Activated CD8-positive, alpha-beta memory T cell treated with anti-CD3 and anti-CD28 coated beads, Interleukin-2, amount 10 ng/mL, durations not matched to agents 7 days and 5 days (primary cell): ENCODE data around the gene YEATS4. TPM values are rescaled to one million over a fixed set of nuclear protein-coding genes. Genes with fewer than 3 reads are reported as not detected.

Source experiments
- ATAC-seq: fragments of 150-1000 bp; cut with Tn5 transposase; one replicate; pipeline ENCODE4 v1.10.0; 2021; ENCODE audit warnings: moderate library complexity
- CTCF ChIA-PET: fragments of 350-600 bp; sonication (Branson Sonifier 250); formaldehyde crosslinking; loops from one replicate; lab custom pipeline; 2021; ENCODE audit warnings: antibody characterized with exemption; lab: Charles Lee
- DNase-seq: peaks from one replicate; pipeline ENCODE4 v3.0.0-alpha.2; 2020
- H3K27ac Mint-ChIP-seq: one replicate; pipeline ENCODE4 v1.8.0; 2021; ENCODE audit warnings: mild to moderate bottlenecking, mixed read lengths
- H3K27me3 Mint-ChIP-seq: one replicate; pipeline ENCODE4 v1.8.0; 2021; ENCODE audit warnings: mixed read lengths
- H3K36me3 Mint-ChIP-seq: one replicate; pipeline ENCODE4 v1.8.0; 2021; ENCODE audit warnings: mild to moderate bottlenecking, mixed read lengths
- H3K4me1 Mint-ChIP-seq: one replicate; pipeline ENCODE4 v1.8.0; 2021; ENCODE audit warnings: mixed read lengths
- H3K4me3 Mint-ChIP-seq: one replicate; pipeline ENCODE4 v1.8.0; 2021; ENCODE audit warnings: mild to moderate bottlenecking, moderate library complexity, mixed read lengths
- H3K9me3 Mint-ChIP-seq: one replicate; pipeline ENCODE4 v1.8.0; 2022; ENCODE audit warnings: low read depth, mixed read lengths
- total RNA-seq, 2 experiments: library from RNA; stranded (reverse); gene quantifications; one replicate each; pipeline ENCODE4 v1.2.3, GENCODE V29; 2021

The YEATS4 gene
- total RNA-seq, 2 experiments from 2014 or later: 40.9 to 47.3 TPM

DNA sequence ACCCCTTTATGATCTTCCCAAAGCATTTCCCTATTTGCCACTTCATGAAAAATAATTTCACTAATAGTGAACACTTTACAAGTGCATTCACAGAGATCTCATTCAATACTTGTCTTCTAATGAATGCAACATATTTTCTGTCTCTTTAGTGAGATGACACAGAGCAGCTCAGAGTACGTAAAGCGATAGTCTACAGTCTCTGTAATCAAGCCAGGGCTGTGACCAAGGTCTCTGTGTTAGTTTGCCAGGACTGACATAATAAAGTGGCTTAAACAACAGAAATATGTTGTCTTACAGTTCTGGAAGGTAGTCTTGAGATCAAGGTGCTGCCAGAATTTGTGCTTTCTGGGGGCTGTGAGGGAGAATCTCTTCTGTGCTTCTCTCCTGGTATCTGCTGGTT is 77.5 kb downstream of the YEATS4 start:
- CTCF ChIA-PET: no interaction called here
- no peak overlapping the region for H3K4me3 Mint-ChIP-seq
- no peak for DNase-seq
- H3K9me3 Mint-ChIP-seq: no peaks in the 10 kb centered on the region
- no peak for ATAC-seq
- H3K4me1 Mint-ChIP-seq: no peaks in the 10 kb centered on the region
- no peaks in the 10 kb centered on the region for H3K36me3 Mint-ChIP-seq
- no peak overlapping the region for H3K27ac Mint-ChIP-seq
- H3K27me3 Mint-ChIP-seq: no peaks in the 10 kb centered on the region

DNA sequence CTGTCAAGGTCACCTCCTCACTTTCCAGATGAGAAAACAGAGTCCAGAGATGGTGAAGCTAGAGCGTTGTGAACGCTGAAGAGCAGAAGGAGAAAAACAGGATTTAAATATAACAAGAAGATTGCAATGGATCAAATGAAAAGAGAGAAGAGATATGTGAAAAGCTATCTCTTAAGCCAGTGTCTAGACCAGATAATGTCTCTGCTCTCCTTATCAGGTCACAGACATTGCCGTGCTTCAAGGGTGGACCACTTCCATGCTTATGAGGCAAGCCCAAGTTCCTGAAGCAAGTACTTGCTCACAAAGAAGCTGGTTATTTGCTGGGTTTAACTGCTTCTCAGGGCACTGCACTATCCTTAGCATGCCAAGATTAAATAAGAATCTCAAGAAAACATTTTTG is 79.0 kb downstream of the YEATS4 start:
- H3K27ac Mint-ChIP-seq: no peak overlapping the region
- ATAC-seq: no peak

DNA sequence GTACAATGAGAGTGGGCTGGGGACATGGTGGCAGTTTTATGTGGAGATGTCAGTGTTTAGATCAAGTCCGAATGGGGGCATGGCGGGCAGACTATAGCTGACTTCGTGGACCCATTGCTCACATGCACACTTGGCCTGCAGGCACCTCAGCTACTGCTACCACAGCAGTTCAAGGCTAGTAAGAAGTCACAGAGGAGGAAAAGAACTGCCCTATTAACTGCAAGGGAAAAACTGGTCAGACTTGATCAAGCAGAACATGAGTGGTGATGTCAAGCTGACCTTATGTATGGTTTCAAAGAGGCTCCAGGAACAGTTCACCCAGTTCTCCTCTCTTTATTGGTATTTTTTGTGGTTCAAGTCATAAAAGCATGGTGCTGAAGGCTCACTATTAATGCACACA is 80.5 kb downstream of the YEATS4 start:
- CTCF ChIA-PET: no interaction called here
- DNase-seq (no peak), ATAC-seq (no peak)
- no peaks in the 10 kb centered on the region for H3K36me3 Mint-ChIP-seq
- H3K4me3 Mint-ChIP-seq: no peak overlapping the region
- H3K27ac Mint-ChIP-seq: no peak overlapping the region
- H3K9me3 Mint-ChIP-seq: no peaks in the 10 kb centered on the region
- H3K4me1 Mint-ChIP-seq: no peaks in the 10 kb centered on the region
- no peaks in the 10 kb centered on the region for H3K27me3 Mint-ChIP-seq

More for the DNA sequence above, 79.0 kb downstream of the YEATS4 start:
- H3K4me3 Mint-ChIP-seq: no peak overlapping the region
- no peaks in the 10 kb centered on the region for H3K36me3 Mint-ChIP-seq
- DNase-seq: no peak
- no peaks in the 10 kb centered on the region for H3K27me3 Mint-ChIP-seq
- no peaks in the 10 kb centered on the region for H3K4me1 Mint-ChIP-seq
- CTCF ChIA-PET: no interaction called here
- H3K9me3 Mint-ChIP-seq: no peaks in the 10 kb centered on the region

Other genes starting within 250 kb of the YEATS4 start
- 100 to 1,000 TPM; 103 to 113 TPM for gene CPSF6, start 120.2 kb upstream of the YEATS4 start, total RNA-seq
- gene LYZ, start 11.4 kb upstream of the YEATS4 start, total RNA-seq: under 1 TPM in 1 of 2 experiments, not detected in 1; 0.21 TPM
- 10 to 100 TPM; 11.5 to 12.8 TPM for gene FRS2, start 110.6 kb downstream of the YEATS4 start, total RNA-seq
- gene CCT2, start 225.7 kb downstream of the YEATS4 start, total RNA-seq: 100 to 1,000 TPM; 193 to 271 TPM